NCI-H774 (cell line): ENCODE results near the gene SLC8A1.

Source experiments
- DNase-seq: peaks from one replicate; lab custom pipeline; 2025; lab: John Stamatoyannopoulos, UW

SLC8A1 gene

DNA sequence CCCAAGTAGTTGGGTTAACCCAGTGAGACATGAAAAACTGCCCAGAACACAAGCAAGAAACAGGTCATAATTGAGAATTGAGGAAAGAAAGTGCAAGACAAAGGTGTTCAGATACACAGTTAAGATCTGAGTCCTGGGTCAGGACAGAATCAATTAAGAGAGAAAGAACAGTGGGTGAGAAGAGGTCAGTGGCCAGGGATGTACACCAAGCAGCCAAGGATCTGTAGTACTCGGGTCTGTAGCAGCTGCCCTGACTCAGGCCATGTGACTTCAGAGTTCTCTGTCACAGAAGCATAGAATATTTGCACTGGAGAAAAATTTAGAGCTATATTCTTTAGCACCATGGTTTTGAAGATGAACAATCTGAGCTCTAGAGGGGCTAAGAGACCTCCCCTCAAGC lies 141.6 kb downstream of the SLC8A1 start:
- no peak for DNase-seq

DNA sequence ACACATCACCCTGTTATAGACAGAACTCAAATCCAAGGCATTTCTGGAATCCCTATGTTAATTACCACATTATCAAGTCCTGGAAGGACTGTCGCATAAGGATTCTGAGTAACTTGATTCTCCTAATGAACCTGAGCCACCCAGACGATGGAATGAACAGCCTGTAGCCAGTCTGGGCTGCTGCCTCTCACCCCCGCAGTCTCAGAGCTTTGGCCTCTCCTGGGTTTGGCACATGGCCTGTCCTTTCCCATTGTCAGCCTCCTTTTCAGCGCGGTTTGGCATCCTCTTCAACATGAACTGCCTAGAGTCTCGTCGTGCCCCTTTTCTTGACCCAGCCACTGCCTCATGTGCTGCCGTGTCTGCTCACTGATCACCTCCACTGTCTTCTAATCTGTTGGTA lies 147.6 kb downstream of the SLC8A1 start:
- no peak for DNase-seq

DNA sequence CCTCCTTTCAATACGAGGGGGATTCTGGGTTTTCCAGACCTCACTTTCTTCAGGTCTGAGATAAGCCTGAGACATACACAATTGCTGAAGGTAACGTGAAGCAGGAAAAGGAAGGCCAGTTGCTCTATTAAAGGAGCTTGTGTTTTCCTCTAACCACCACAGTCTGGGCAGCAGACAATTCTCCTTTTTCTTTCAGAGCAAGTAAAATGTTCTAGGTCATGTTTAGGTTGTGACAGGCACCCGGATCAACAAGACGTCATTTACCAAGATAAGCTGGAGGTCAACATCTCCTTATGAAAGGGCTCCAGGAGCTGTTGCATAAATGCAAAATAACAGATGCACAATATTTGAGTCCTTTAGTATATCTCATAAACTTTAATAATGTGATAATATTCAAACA lies 148.1 kb downstream of the SLC8A1 start:
- no peak for DNase-seq

DNA sequence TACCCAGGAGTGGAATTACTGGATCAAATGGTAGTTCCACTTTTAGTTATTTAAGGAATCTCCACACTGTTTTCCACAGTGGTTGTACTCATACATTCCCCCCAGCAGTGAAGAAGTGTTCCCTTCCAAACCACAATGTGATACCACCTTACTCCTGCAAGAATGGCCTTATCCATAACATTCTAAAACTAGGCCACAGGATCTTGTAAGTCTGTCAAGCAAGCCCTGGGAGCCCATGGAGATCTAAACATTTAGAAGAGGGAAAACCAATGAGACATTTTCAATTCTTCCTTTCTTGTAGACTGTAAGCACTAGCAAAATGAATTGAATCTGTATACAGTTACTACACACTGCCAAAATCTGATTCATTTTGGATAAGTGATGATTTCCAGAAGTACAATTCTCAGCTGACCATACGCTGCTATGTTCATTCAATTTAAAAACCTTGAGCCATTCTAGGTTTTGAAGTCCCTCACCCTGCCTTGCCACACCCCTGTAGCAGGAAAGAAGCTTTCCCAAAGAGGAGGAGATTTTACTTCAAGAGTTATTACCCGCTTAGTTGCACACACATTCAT lies 149.1 kb downstream of the SLC8A1 start:
- no peak for DNase-seq

DNA sequence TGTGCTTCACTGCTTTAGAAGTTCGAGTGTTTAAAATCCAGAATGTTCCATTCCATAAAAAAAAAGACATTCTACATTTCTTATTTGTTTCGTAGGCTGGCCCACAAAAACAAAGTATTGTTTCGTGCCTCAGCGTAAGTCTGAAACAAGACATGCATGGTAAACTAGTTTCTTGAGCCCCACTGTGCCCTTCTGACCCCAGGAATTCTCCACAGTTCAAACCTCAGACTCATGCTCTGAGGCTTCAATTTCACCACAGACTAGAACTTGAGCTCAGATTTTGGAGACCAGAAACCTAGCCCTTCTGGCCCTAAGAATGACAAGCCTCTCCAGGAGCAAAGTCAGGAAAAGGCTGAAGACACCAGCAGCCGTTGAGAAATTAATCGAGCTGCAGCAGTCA lies 151.5 kb downstream of the SLC8A1 start:
- DNase-seq: no peak

DNA sequence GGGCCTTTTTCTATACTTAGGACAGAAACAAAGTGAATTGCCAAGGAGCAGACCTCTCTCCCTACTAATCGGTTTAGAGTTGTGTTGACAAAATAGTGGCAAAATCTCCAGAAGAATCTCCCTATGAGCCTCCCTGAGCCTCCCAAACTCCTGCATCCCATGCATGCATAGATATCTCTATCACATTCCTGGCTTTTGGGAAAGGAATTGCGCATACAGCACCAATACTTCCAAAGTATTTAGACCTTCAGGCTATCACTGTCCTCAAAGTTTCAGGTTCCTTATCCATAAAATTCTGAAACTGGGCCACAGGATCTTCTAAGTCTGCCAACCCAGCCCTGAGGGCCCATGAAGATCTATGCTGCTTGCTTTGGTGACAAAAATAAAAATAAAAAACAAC lies 152.1 kb downstream of the SLC8A1 start:
- no peak for DNase-seq

DNA sequence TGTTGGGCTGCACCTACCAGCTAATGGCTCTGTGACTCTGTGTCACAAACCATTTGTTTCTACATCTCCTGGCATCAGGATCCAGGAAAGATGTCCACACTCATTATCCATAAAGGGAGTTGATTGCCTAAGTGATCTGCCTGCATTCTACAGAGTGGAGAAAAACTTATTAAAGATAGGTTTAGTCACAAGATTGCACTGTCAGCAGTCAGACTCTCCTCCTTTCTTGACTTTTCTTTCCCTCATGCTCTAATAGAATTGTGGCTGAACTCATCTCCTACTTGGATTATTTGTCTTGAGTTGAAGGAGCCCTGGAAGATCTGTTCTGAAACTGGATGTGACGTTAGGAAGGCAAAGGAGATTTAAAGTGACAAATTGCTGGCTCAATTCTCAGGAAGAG lies 152.7 kb downstream of the SLC8A1 start:
- no peak for DNase-seq

DNA sequence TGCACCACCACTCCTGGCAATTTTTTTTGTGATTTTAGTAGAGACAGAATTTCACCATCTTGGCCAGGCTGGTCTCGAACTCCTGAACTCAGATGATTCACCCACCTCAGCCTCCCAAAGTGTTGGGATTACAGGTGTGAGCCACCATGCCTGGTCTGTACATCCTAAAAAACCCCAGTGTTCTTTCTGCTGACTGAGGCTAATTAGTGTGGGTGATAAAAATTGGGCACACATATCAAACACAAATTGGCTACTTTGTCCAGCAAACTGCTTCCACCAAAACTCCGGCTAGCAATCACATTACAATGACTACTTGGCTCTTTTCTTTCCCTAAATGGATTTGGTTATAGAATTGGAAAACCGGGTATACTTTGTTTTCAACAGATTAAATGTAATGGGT lies 153.9 kb downstream of the SLC8A1 start:
- DNase-seq: no peak

DNA sequence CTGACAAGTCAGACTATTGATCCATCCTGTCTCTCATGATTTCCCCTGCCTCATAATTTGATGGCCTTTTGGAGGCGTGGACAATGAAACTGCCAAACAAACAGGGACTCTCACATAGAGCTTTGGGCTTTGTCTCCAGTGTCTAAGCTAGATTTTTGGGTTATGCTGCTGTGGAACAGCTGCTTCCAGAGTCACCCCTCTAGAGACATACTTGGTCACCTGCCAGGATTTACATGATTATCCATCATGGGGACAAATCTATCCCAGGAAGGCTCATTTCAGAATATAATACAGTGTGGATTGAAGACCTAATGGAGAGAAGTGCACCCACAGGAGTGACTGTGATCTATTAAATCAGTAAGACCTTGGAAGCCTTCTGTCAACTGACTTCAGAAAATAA lies 159.6 kb downstream of the SLC8A1 start:
- DNase-seq: no peak

DNA sequence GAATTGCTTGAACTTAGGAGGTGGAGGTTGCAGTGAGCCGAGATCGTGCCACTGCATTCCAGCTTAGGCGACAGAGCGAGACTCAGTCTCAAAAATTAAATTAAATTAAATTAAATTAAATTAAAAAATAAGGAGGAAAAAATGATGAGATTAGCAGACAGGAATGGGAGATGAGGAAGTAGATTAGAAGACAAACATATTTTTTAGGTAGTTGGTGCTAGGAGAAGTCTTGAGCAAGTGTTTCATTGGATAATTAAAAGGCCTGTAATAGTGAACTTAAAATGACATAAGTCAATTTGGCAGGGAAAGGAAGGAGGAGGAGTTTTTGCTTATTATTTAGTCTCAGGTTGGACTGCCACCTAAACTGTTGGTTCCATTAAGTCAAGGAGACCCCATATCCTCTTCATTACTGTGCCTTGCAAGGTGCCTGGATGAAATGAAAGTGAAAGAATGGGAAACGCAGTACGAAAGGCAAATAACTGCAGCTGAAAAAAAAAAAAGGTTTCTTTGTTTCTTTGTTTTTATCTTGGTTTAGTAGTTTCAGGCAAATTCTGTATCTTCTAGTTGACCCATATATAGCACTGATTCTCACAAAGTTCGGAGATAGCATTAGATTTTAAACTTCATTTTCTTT lies 162.0 kb downstream of the SLC8A1 start:
- DNase-seq: no peak

DNA sequence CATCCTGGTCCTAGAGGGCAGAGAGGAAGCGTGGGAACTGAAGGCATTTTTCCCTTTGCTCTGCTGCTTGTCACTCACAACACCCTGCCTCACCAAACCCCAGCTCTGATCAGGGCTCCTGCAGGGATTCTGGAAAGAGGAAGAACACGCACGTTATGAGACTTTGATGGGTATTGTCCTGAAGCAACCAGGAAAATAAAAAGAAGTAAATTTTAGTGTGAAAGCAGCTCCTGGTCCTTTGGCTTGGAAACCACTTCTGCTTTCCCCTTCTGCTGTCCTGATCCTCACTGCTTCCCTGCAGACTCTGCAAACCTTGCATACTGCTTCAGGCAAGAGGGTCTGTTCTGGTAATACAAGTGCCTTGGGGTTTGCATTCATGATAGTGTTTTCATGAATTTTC lies 164.1 kb downstream of the SLC8A1 start:
- DNase-seq: no peak

DNA sequence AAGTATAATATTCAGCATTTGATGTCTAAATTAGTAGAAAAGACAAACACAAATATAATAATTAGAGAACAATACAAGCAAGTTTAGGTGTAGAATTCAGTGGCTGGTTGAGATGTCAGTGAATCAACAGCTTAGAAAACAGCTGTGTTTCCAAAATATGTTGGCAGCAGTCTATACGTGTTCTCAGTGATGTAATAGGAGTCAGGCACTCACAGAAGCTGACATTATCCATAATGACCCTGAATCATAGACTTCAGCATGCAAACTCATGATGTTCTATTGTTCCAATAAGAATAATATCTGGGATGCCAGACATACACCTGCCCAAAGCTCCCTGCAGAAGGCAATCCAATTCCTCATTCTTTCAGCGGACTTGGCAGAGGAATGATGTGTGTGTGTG lies 164.7 kb downstream of the SLC8A1 start:
- DNase-seq: peak; percentile 37

DNA sequence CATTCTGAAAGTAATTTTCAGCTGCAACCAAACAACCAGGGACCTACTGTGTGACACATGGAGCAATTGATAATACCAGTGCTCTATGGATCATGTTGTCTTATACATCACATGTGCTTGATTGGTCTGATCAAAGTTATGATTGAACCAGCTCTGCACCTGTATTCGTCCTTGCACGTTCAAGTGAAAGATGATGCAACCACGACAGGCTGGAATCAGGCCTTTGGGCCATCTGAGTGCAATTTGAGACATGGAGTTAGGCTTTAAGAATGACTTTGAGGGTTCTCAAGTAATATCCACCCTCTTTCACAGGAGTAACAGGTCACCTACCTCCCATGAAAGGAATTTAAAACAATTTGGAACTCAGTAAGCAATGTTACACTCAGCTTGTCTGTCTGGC lies 165.2 kb downstream of the SLC8A1 start:
- no peak for DNase-seq

DNA sequence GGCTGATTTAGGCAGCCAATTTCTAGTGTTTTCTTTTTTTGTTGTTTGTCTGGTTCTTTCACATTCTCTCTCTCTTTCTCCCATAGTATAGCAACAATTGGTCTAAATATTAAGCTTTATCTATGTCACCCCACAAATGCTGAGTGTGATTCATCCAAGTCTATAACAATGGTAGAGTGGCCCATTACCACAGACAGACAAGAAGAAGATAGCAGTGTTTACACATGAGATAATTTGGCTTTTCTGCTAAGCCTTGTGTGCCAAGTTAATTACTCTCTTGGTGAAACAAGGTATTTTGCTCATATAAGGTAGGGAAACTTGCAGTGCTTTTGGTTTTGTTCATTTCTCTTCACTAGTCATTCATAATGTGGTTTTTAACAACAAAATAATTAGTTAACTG lies 166.5 kb downstream of the SLC8A1 start:
- no peak for DNase-seq

DNA sequence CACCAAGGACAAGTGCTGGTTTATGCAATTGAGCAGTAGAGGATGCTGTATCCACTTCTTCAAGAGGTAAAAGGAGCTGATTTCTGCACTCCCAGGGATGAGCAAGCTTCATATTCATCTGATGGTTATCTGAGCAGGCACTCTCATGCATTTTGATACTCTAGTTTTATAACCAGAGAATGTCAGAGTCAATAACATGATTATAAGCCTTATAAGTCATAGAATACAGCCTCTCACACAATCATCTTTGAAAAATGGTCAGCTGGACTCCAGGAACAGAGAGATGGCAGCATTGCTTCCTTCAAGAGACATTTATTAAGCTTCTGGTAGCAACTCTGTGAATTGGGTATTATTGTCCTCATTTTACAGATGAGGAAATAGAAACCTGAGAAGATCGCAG lies 167.1 kb downstream of the SLC8A1 start:
- no peak for DNase-seq

DNA sequence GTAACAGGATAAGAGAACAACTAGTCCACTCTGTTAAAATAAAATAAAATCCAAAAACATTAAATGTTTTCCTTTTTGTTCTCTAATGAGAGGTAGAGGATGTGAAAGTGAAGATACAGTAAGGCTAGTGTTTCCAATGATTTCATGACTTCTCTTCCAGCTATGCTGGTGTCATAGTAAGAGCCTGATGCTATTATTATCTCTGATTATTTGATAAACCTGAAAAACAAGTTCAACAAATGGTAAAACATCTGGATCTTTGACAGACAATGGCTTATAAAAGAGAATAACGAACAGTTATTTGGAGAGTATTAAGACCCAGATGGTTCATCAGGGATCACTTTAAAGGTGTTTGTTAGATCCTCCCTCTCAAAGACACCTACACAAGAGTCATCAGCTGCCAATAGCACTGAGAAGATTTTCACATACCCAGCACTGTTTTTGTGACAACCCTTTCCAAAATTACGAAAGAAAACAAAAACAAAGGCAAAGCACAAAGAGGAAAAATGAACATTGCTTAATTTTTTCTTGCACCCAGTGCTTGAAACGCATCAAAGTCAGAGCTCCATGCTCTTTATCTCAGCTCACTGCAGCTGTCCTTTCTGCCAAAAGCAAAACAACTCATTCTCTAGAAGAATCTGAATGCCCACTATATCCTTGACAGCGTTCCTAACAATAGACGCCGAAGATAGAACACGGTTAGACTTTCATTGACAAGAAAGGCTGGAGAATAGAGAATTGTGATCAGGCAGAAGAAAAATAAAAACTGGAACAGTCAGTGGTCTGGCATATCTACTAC lies 168.6 kb downstream of the SLC8A1 start:
- no peak for DNase-seq

DNA sequence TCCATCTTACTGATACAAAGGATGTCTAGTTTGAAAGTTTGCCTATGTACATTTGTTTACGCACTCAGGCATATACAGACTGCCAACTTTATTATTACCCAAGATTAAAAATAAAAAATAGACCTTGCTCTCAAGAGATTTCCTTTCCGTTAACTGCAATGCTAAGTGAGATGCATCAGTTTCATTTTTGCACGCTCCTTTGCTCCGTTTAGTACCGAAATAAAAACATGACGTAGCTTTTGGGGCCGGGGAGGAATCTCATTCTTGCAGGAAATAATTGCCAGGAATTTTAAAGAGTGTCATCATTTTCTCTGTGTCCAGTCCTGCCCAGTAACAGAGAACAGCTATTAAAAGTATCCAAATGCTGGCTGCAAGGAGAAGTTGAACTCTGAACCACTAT lies 169.5 kb downstream of the SLC8A1 start:
- no peak for DNase-seq

DNA sequence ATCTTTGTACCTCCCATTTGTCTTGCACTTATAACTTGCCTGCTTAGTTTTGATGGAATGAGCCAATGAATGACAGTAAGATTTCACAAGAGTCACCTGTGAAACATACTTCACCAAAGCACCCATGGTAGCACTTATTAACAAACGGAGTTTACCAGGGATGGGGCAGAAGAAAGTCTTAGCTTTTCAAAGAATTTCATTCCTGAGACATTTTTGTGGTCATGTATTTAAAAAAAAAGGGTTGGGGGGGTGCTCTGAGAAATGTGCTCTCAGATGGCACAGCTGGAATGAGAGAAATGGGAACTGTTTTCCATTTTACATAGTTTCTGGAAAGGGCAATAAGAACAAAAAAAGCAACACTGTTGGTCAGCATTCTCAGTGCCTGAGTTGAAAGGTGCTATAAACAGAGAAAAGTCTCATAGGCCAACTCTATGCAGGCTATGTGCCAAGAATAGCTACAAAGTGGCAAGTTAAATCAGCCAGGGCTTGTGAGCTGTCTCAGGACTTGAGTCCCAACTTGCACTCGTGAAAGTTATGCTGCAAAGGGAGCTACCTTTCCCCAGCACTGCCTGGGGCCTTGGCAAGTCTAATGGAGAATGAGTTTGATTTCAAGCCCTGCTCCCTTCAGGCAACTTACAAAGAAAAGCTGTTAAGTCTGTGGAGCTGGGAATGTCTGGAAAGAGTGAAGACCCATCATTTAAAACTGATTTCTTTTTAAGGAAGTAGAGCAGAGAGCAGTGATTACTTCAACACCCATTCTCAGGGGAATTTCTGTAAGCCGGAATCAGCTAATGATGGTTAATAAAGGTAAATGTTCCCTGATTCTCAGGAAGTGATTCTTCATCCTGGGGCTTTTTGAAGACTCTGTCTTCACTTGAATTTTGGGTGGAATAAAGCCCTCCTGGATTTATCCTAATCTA lies 170.6 kb downstream of the SLC8A1 start:
- DNase-seq: no peak

DNA sequence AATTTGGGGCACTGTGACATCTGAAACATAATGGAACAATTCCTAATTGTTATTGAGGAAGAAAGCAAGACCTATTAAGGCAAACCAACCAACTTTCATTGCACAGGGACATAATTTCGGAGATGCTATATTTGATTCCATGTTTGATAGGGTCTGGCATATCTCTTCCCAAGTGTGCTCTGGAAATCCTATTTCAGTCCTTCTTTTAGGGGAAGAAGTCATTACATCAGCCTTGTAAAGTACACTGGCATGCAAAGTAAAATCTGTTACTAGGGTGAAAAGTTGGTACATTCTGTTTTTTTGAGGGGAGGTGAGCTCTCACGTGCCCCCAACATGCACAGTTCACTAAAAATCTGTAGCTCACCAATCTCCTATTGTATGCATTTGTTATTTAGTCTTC lies 172.4 kb downstream of the SLC8A1 start:
- no peak for DNase-seq

DNA sequence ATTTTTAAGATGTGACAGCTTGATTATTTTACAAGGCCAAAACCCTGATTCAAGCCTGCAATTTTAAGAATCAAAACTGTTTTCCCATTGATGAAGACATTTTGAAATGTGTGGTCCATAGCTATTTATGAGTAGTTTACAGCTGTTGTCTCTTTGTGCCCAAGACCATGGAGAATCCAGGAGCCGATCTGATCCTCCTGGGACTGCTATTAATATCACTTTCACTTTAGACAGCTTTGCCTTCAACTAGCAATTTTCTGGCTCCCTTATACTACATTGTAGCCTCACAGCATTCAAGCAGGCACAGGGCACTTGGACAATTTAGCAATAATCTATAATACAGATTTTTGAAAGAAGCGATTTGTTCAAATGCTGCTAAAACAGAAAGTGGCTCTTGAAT lies 172.9 kb downstream of the SLC8A1 start:
- no peak for DNase-seq

DNA sequence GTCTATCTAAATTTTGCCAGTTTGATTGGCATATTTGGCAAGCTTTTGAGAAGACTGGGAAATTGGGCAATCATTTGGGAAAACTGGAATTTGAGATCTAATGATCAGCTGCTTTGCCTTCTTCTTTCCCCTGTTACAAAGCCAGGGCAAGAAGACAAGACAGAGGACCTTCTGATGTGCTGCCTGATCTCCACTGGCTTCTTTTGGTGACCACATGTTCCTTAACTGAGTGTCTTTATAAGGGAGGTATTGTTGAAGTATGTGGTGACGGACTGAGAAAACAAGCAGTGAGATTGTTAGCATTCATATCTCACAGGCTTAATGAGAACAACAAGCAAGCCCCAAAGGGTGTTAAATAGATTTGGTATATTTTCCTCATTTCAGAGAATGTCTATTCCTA lies 175.8 kb downstream of the SLC8A1 start:
- DNase-seq: no peak

DNA sequence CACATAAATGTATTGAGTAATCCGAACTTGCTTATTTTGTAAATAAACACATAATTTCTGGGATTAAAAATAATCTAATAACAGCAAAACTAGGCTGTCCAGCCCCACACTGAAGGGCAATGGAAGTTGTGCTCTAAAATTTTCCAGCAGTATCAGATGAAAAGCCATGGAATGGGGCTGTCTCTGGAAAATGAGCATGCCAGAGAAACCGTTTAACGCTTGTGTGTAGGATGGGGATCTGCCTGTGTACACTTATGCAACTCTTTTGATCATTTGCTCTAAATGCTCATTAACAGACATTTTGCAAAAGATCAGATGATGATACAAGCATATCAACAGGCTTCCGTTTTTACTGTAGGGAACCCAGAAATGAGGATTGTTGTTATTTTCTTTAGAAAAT lies 177.6 kb downstream of the SLC8A1 start:
- DNase-seq: no peak
